Activated CD4-positive, alpha-beta T cell treated with anti-CD3 and anti-CD28 coated beads, Interleukin-2, Interleukin-6, amounts not matched to agents 100 ng/mL and 50 ng/mL, durations not matched to agents 16 hours and 8 hours (primary cell): ENCODE data around the gene GRM8.
"Not testable (repeated sequence)": the region's sequence is repeated elsewhere in the genome, so short reads cannot be mapped to it uniquely, and the experiment has no call there.

Source experiments
- DNase-seq: peaks from one replicate; pipeline ENCODE4 v3.0.0-alpha.2; 2020

GRM8 gene

GRCh38 chr7:127021857-127022256 is 230.9 kb downstream of the GRM8 start:
- no peak for DNase-seq

DNA sequence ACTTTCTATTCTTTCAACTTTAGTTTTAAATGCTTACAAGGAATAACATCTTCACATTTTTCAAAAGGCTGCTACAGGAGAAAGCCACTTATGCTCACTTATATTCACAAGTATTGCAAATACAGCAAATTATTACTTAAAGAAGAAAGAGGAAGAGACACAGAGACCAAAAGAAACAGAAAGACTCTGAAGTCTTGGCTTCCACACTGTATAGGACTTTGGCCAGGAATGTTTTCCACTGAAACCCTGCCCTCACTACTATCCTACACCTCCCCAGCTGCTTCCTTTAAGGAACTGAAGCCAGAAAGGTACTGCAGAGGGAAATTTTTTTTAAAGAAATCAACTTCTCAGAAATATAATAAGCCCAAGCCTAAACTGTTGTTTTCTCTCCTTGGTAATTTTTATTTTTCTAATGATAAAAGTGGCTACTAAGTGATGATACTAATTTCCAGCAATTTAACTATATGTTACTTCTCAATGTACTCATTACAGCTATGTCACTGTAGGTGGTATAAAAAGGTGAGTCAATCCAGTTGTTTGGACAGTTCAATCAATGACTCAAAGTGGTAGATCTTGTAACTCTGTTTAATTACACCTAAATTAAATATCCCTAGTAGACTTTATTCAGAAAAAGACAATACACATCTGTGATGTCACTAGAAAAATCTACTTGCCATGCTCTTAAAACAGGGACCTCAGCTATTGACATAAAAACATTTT is 231.6 kb downstream of the GRM8 start:
- no peak for DNase-seq

- DNase-seq = no peak
These were observed 233.9 kb downstream of the GRM8 start for GRCh38 chr7:127018889-127019288.

DNA sequence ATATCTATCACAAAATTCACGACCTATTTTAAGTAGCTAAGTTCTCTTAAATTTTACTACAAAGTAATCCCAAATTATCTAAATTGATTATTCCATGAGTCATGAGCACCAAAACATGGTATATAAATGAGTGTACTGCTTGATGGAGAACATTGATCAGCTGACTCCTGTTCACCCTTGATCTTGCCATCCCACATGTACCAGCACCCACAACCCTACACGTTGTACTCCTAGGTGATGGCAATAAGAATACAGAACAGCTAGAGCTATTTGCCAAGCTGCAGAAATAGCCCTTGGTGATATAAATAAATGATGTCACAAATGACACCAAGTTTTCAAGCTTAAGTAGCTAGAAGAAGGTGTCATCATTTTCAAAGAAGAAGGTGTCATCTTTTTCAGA is 235.5 kb downstream of the GRM8 start:
- no peak for DNase-seq

- DNase-seq = no peak
These were observed 252.0 kb downstream of the GRM8 start for GRCh38 chr7:127000725-127001124.

- DNase-seq = no peak
These were observed 256.1 kb downstream of the GRM8 start for GRCh38 chr7:126996659-126997058.

DNA sequence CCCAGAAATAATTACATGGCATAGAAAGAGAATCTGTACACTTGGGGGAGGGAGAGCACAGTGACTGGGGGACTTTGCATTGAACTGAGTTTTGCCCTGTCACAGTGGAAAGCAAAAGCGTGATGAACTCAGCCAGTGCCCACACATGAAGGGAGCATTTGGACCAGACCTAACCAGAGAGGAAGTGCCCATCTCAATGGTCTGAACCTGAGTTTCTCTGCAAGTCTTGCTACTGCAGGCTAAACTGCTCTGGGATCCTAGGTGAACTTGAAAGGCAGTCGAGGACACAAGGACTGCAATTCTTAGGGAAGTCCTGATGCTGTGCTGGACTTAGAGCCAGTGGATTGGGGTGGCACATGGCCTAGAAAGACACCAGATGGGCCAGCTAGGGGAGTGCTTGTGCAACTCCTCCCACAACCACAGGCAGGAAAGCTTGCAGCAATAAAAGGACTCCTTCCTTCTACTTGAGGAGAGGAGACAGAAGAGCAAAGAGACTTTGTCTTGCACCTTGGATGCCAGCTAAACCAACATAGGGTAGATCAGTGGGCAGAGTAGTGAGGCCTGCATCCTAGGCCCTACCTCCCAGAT is 259.0 kb downstream of the GRM8 start:
- DNase-seq = no peak

- no peak for DNase-seq
These were observed 264.7 kb downstream of the GRM8 start for GRCh38 chr7:126988022-126988421.

DNA sequence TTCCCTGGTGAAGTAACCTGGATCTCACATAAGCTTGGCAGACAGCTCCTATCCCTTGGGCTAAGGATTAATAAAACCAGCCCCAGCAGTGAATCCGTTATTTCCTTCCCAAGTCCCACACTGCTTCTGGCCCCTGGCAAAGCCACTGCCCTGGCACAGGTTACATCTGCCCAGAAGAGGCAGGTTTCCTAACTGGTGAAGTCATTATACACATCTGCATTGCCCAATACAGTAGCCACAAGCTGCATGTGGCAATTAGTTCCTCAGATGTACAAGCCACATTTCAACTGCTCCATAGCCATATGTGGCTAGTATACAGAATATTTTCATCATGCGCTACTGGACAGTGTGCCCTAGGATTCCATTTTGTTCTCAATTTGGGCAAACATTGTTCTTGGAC is 273.0 kb downstream of the GRM8 start:
- DNase-seq = no peak

GRCh38 chr7:126978865-126979264 is 273.9 kb downstream of the GRM8 start:
- no peak for DNase-seq

DNA sequence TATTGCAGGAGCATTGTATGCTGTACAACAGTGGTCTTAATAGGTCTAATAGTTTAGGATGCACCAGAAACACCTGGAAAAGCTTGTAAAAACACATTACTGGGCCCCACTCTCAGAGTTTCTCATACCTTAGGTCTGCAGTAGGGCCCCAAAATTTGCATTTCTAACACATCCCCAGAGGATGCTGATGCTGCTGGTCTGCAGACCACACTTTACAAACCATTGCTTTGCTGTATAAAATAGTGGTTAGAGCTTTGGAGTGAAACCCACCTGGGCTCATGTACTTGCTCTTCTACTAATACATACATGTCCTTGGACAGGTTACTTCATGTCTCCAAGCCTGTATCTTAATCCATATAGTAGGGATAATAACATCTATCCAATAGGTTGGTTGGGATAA is 279.7 kb downstream of the GRM8 start:
- DNase-seq = no peak

GRCh38 chr7:126972571-126972970 is 280.2 kb downstream of the GRM8 start:
- no peak for DNase-seq

- no peak for DNase-seq
These were observed 293.1 kb downstream of the GRM8 start for GRCh38 chr7:126959649-126960048.

DNA sequence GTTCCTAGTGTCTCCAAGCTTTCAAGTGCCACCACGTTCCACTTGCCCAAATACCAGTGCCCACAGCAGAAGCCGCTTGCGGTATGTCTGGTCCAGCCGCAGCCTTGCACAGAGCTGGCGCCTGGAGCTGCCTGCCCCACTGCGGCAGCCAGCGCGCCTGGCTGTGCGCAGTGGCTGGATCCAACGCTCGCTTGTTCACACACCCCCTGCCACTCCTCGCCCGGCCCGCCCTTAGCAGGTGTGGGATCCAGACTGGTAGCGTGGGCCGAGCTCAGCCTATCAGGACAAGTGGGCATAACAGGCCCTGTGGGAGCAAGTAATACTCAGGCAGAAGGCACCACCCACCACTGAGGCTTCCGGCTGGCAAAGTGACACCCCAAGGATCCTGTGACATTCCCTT is 294.4 kb downstream of the GRM8 start:
- no peak for DNase-seq

GRCh38 chr7:126957443-126957842 is 295.3 kb downstream of the GRM8 start:
- DNase-seq = no peak

DNA sequence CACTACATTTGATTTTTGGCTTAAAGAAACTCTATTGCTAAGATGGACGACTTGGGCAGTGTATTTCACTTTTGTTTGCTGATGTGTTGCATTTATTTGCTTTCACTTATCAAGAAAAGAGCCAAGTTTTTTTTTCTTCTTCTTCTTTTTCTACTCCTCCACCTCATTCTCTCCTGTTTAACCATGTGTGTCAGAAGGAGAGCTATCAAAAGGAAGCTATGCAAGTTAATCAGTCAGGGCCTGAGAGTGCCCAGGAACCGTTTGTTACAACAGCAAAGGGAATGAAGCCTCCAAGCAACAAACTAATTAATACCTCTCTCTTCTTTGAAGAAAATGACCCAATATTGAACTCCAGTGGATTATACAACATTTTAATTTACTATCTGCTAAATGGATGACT is 299.3 kb downstream of the GRM8 start:
- no peak for DNase-seq

DNA sequence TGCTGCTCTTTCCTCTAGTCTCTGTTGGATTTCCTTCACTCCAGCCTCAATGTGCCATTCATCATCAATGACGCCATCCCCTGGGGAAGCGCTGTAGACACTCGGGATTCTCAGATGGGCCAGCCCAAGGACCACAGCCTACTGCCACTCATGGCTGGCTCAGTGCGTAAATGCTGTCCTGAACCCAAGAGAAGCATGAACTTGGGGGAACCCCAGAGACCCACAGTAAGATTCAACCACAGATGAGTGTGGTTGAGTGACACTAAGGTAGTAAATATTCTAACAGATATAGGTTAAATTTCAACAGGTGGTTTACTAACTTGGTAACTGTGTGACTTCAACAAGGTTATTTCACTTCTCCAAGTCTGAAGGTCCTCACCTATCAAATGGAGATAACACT is 304.1 kb downstream of the GRM8 start:
- no peak for DNase-seq

DNA sequence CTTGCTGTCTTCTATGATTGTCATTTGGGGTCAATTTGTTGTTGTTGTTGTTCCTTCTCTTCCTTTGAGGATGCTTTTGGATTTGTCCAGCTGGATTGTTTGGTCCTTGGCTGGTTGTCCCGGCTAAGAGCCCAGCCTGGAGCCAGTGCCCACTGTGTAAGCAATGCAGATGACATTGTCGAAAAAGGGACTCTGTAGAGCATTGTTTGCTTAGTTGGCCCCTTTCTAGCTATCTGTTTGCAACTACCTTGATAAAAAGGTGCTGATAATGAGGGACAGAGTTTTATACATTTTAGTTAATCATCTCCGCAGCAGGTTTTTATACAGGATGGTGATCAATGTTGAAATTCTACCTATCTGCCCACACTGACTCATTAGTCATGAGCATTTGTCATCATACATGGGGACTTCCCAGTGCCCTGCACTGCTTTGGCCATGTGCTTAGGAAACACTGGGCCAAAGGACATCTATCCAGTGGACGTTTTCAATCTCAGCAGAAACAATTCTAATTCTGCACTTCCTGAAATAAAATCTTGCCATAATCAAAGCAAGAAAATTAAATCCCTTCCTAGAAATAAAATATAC is 311.9 kb downstream of the GRM8 start:
- no peak for DNase-seq

DNA sequence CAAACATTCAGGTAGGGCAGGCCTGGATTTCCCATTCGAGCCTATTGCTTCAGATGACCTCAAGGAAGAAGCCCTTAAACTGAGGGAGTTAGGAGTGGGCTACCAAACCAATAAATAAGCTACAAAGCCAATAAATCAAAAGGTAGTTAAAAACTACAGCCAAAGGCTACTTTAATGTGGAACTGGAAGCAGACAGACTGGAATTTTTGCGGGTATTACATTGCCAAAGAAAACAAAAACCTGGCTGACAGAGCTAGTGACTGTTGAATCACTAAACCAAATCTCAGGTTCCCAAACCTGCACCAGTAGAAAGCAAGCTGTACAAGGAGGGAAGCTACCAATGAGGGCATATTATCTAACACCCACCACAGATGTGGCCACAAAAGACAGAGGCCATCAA is 315.6 kb downstream of the GRM8 start:
- no peak for DNase-seq

DNA sequence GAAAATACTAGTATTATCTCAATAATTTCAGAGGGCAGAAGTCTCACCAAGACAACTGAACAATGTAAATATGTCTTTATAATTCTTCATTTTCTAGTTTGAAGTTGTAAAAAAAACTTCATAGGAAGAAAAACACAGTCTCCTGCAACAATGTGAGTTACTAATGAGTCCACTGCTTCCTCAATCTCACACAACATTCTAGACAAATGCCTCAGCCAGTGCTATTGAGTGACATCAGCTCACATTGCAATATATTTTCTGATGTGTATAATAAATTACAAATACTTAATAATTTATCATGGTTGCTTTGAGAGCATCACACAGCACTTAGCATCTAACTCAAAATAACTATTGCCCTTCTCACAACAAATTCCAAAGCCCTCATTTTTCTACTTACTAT is 321.2 kb downstream of the GRM8 start:
- DNase-seq = no peak

GRCh38 chr7:126930166-126930565 is 322.6 kb downstream of the GRM8 start:
- no peak for DNase-seq

- DNase-seq = no peak
These were observed 328.3 kb downstream of the GRM8 start for GRCh38 chr7:126924477-126924876.

GRCh38 chr7:126911627-126912026 is 341.1 kb downstream of the GRM8 start:
- DNase-seq = not testable (repeated sequence)

DNA sequence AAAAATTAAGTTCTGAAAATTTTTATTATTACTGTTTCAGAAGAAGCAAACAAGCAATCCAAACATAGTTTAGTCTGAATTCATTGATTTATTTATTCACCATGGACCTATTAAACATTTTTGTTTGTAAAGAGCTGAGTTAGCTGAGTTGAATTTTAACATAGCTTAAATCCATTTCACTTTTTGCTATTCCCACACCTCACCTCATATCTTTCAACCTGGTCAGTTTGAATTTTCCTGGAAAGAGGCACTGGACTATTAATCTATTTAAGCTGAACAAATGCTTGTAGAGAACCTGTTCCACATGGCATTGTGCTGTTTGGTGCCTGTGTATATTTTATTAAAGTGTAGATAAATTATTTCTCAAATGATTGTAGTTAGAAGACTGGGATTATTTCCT is 344.2 kb downstream of the GRM8 start:
- DNase-seq = not testable (repeated sequence)

GRCh38 chr7:126907657-126908056 is 345.1 kb downstream of the GRM8 start:
- not testable (repeated sequence) for DNase-seq
